Fibroblast of peridontal ligament (primary cell): ENCODE results near the gene EFNA2.

Source experiments
- DNase-seq: peaks from one replicate; pipeline ENCODE4 v3.0.0-alpha.2; 2010; ENCODE audit errors: extremely low read depth

Gene EFNA2

DNA sequence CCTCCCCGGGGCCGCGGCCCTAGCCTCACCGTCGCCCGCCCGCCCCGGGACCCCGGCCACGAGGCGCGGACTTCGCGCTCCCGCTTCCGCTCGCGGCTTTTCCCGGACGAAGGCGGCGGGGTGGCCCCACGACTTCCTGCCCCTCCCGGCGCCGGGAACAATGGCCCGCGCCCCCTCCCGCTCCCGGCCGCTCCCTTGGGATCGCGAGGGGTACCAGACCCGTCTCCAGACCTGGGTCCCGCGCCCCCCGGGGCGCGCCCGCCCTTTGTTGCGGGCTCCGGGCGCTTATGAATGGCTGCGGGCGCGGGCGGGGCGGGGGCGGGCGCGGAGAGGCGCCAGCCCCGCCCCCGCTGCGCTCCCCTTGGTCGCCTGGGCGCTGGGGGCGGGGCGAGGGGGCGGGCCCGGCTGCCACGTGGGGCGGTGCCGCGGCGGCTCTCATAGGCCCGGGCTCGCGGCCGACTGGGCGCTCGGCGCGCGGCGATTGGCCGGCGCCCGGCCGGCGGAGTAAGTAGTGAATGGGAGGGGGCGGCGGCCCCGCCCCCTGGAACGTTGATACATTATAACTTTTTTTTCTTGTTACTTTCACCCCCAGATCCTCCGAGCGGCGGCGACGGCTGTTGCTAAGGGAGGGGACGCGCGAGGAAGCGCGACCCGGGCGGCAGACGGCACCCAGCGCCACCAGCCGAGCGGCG, 36.2 kb upstream of the EFNA2 start:
- peak; percentile 95 for DNase-seq

DNA sequence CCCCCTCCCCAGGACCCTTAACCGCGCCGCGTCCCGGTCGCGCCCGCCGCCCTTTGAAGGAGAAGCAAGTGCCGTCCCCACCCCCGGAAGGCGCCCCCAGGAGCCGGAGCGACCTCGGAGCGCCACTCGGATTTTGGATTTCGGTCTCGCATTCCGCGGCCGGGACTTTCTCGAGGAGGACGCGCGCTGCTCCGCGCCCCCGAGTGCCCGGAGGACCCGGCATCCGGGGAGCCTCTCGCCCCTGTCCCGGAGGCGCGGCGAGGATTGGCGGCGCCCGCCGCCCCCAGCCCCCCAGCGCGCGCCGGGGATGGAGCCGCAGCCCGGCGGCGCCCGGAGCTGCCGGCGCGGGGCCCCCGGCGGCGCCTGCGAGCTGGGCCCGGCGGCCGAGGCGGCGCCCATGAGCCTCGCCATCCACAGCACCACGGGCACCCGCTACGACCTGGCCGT, 35.7 kb upstream of the EFNA2 start:
- DNase-seq: no peak

DNA sequence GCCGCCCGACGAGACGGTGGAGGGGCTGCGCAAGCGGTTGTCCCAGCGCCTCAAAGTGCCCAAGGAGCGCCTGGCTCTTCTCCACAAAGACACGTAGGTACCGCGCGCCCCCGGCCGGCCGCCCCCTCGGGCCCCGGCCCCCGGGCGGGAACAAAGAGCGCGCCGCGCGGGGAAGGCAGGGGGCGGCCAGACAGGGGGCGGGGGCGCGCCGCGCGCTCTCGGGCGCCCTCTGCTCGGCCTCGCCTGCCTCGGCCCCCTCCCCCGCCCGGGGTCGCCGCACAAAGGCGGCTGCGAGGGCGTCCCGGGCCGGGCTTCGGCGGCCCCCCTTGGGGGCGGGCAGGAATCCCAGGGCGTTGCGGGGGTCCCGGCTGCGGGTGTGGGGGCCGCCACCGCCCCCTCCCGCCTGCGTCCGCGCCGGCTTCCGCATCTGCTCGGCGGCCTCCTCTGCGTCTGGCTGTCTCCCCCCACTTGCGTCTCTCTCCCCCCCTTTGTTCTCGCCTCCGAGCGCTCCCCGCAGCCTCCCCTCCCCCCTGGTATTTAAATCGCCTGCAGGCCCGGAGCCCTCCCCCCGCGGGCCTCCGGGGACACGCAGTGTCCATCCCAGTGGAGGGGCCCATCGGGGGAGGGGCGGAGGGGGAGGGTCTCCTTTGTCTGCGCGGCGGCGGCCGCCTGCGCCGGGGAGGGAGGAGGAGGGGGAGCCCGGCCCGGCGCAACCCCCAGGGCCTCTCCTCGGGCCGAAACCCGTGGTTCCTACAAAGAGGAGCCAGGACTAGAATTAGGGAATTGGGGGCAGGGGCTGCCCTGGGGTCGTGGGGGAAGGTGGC, 35.0 kb upstream of the EFNA2 start:
- peak; percentile 50 for DNase-seq

DNA sequence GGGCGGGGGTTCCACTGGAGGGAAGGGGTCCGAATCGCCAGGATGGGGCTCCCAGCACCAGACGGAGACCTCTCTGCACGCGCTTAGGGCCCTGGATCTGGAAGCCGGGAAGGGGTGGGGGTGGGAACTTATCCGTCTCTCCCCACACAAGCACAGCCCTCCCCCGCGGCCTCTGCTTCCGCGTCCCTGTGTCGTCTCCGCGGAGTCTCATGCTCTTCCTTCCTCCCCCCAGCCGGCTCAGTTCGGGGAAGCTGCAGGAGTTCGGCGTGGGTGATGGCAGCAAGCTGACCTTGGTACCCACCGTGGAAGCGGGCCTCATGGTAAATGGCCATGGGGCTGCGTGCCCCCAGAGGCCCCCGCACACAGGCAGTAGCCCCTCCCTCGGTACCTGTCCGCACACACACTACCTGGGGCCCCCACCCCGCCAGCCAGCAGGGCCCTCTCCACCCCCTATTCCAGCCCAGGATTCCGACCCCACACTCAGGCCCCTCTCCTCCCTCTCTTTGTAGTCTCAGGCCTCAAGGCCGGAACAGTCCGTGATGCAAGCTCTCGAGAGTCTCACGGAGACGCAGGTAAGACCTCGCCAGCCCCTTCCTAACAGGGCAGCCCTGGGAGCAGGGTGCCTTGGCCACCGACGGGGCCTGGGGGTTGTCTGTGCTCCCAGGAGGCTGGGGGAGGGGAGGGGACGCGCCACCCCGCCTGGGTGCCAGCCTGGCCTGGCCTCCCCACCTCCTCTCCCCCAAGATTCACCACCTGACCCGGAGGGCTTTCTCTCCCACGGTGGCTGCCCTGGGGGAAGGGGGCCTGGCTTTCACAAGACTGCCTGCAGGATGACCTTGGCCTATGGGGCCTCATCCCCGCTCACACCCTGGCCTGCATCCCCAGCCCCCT, 34.1 kb upstream of the EFNA2 start:
- peak; percentile 50 for DNase-seq

DNA sequence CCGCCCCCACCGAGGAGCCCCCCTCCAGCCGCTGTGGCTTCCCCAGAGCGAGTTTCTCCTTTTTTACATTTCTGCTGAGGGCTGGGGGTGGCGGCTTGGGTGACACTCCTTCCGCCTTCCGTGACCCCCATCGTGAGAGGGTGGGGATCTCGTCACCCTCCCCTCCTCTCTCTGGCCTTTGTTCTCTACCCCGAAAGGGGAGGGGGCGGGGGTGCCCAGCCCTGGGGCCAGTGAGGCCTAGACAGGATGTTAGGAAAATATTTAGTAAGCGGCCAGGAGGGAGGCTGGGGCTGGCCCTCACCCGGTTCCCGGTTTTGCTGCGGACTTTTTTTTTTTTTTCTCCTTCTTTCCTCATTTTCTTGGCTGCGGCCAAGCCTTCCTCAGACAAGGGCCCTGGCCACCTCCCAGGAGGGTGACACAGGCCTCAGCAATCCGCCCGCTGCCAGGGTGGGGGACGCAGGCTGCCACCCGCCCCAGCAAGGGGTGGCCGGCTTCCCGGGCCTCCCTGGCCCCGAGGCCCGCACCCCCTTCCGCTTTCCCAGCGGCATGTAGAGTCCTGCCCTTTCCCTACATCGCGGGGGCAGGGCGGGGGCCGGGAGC, 33.4 kb upstream of the EFNA2 start:
- peak; percentile 95 for DNase-seq

DNA sequence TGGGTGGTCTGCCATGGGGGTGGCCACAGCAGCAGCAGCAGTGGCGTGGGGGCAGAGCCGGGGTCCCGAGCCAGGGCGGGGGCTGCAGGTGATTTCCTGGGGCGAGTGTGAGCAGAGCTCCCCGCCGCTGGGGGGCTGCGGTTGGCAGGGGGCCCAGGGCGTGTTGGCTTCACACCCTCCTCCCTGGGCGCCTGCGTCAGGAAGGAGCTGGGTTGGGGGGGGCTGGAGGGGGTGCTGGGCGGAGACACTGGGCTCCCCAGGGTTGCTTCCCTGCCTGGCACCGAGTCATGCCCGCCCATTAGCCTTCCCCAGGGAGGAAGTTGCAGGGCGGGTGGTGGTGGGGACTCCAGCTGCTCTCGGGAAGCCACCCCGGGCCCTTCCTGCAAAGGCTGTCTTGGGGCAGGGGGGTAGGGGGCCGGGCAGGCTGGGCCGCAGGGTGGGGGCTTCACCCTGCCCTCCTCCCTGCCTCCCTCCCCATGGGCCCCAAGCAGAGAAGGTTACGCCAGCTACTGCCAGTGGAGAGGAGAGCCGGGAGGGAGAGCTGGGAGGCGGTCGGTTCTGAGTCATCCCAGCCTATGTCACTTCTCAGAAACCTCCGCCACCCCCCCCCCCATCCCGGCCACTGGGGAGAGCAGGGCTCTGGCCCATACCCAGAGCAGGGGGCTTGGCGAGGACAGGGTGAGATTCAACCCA, 32.7 kb upstream of the EFNA2 start:
- DNase-seq: peak; percentile 95

DNA sequence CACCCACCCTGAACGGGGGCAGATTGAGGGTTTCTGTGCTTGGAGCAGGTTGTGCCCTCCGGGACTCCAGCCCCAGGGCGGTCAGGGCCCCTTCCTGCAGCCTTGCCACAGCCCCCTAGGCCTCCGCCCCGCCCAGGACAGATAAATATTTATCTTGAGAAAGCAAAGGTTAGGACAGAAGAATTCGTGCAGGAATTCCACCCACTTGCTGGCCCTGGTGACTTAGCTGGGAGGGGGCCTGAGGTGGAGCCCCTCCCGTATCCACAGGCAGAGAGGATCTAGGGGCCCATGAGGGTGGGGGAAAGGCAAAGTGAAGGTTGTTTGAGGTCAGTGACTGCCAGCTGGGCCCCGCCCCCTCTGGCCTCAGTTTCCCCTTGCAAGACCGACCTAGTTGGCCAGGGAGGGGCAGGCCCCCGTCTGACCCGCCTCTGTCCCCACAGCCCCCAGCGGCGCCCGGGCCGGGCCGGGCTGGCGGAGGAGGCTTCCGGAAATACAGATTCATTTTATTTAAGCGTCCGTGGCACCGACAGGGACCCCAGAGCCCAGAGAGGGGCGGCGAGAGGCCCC, 32.1 kb upstream of the EFNA2 start:
- peak; percentile 83 for DNase-seq

DNA sequence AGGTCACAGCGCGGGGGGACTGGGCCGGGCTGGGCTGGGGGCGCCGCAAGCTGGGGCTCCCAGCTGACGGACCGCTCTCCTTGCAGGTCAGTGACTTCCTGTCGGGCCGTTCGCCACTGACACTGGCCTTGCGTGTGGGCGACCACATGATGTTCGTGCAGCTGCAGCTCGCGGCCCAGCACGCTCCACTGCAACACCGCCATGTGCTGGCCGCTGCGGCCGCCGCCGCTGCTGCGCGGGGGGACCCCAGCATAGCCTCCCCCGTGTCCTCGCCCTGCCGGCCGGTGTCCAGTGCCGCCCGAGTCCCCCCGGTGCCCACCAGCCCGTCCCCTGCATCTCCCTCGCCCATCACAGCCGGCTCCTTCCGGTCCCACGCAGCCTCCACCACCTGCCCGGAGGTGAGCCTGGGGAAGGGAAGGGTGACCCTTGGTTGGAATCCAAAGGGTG, 31.6 kb upstream of the EFNA2 start:
- no peak for DNase-seq

DNA sequence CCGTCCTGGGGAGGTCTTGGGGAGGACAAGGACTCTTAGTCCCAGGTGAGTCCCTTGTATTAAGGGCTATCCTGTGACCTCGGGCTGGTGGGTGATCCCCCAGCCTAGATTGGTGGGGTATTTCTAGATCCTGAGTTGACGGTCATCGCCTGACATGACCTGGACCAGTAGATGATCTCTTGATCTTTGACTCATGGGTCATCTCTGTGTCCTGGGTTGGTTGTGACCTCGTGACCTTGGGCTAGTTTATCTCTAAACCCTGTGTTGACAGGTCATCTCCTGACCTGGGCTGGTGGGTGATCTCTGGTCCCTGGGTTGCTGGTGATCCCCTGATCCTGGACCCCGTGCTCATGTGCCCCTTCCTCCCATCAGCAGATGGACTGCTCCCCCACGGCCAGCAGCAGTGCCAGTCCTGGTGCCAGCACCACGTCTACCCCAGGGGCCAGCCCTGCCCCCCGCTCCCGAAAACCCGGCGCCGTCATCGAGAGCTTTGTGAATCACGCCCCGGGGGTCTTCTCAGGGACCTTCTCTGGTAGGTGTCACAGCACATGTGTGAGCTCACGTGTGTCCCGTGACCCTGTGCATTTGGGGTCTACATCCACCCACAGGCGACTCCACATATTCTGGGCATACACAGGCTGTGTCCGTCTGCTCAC, 31.0 kb upstream of the EFNA2 start:
- no peak for DNase-seq

DNA sequence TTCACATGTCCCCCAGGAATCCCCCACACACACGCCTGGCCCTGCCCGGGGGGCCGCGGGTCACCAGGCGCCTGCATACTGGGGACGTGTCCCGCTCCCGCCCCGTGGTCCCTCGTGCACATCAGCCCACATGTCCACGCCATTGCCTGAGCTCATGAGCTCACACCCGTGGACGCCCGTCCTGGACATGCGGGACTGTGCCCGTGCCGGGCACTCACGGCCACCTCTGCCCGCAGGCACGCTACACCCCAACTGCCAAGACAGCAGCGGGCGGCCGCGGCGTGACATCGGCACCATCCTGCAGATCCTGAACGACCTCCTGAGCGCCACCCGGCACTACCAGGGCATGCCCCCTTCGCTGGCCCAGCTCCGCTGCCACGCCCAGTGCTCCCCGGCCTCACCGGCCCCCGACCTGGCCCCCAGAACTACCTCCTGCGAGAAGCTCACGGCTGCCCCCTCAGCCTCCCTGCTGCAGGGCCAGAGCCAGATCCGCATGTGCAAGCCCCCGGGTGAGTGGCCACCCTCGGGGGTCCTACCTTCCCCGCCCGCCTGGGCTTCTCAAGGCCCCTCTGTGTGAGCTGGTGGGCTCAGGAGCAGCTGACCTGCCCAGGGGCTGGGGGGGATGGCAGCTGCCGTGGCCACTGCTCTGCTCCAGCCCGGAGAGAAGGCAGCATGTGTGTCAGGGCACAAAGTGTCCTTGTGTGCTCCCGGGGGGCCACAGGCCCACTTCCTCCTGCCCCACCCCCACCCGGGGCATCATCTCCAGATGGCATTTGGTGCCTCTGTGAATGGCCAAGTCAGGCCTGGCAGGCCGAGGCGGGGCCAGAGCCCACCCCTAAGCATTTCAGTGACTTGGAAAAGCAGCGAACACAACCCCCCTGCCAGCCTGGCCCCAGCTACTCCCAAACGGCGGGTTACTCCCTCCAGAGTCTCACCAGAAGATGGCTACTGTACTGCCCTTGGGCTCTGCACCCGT, 30.2 kb upstream of the EFNA2 start:
- DNase-seq: no peak

DNA sequence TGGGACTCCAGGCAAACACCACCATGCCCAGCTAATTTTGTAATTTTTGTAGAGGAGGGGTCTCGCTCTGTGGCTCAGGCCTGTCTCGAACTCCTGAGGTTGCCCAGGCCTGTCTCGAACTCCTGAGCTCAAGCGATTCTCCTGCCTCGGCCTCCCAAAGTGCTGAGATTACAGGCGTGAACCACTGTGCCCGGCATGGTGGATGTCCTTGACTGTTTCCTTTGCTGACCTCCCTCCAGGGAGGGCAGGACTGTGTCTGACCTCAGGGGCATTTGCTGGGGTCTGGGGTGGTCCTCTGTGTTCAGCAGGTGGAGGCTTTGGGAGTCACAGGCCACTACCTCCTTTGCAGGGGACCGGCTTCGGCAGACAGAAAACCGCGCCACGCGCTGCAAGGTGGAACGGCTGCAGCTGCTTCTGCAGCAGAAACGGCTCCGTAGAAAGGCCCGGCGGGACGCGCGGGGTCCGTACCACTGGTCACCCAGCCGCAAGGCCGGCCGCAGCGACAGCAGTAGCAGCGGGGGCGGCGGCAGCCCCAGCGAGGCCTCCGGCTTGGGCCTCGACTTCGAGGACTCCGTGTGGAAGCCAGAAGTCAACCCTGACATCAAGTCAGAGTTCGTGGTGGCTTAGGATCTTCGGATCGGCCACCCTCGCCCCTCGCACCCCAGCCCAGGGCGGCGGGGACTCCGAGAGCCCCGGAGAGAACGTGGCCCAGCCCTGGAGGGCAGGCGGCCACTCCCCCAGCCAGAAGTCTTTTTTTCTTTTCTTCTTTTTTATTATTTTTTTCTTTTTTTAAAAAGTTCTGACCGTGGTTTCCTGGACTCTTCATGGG, 28.8 kb upstream of the EFNA2 start:
- DNase-seq: no peak

DNA sequence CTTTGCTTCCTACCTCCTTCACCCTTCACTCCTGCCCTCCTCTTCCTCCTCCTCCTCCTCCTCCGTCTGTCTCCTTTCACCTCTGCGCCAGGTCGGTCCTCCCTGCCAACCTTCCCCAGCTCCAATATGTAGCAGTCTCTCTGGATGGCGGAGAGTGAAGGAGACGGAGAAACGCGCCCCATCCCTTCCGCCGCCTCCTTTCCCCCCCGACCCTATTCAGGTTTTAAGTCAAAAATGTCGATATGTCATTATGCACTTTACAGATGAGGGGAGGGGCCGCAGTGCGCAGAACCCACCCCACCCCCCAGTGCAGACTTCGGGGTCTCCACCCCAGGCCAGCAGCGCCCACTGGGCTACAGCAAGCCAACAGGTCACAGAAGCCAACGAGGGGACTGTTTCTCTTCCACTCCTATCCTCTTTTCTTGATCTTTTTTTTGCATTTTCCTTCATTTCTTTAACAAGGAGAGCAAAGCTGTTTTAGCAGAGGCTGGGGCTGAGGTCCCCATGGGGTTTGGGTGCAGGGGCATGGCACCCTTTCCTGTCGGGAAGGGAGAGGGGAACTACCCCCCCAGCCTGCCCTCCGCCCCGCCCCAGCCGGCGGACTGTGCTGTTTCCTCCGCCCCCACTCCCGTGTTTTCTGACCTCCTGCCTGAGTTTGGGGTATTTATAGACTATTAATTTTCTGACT, 28.1 kb upstream of the EFNA2 start:
- DNase-seq: no peak

DNA sequence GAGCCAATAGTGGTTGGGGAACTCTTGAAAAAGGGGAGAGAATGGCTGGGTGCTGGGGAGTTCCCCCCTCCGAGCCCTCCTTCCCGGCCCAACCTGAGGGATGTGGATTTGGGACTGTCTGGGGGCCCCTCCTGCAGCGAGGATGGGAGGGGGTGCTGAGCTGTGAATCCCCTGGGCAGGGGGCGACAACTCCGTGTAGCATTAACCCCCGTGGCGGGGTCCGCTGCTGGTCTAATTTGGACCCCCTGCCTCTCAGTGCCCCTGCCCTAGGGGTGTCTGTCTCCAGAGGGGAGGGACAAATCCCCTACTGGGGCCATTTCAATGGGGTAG, 27.5 kb upstream of the EFNA2 start:
- no peak for DNase-seq

DNA sequence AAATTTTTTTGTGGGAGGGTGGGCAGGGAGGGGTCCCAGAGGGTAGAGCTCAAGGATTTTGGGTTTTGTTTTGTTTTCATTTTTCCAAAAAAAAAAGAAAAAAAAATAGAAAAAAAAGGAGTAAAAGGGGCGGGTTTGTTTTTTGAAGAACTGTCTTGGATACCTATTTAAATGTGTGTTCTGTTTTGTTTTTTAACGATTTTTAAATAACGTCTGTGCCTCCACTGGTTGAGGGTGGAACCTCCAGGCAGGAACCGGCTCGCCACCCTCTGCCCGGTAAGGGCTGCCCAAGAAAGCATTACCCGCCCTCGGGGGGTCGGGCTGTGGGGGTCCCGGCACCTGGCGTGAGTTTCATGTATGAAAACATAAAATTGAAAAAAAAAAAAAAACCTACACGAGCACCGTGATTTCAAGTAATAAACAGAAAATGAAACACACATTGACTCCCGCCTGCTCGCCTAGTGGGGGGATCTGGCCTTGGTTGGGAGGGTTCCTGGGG, 26.9 kb upstream of the EFNA2 start:
- no peak for DNase-seq

DNA sequence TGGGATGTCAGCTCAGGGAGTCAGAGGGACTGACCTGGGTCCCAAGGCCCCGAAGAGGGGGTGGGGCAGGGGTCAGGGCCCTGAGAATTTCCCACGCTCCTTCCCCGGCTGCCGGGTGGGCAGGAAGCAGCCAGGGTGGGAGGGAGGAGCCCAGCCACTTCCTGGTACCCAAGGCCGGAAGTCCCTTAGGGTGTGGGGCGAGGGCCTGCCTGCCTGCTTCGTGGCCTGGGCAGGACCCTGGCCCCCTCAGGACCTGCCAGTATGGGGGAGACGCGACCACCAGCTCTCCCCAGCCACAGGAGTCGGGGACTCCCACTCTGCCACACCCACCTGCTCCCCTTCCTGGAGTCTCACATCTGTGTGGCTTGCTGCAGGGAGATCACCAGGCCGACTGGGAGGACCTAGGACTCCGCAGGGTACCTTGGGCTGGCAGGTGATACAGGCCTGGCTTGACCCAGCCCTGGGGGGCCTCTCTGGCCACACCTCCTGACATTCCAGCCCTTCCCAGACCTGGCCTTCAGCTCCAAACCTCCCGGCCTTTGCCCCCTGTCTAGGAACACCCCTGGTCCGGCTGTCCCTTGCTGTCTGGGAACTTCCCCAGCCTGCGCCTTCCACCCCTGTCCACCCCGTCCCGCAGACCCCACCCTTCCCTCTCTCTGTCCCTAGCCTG, 26.3 kb upstream of the EFNA2 start:
- peak; percentile 46 for DNase-seq

DNA sequence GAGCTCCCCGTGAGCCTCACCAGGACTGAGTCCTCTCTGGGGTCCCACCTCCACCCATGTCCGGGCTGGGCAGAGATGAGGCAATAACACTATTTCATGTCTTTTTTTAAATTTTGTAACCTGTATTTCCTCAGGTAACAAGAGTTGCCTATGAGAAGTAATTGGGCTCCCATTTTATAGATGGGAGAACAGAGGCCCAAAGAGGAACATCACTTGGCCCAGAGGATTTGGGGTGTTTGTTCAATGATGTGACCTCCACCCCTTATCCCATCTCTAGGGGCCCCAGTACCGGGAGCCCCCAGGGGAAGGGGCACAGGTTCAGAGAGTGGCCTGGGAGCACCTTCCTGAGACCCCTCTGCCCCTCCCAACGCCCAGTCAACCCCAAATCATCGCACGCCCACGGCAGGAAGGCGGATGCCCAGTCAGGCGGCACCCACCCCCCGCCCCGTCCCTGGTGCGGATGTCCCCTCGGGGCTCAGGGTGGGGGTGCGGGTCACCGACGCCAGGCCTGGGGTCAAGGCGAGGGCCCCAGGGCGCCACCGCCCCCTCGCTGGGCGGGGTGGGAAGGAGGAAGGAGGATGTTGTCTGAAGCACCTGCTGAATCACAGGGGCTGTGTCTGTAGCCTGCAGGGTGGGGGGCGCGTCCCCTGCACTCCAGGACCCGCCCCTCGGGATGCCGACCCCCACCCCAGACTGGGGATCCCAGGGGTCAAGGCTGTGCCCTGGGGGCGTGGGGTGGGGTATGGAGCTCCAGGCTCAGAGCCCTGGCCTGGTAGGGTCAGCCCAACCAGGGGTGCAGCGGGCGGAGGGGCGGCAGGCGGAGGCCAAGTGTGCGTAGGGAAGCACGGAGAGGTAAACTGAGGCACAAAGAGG, 25.6 kb upstream of the EFNA2 start:
- DNase-seq: no peak
